B cell (primary cell): ENCODE results near the gene TMPRSS7.

ENCODE experiments used
- EZH2 ChIP-seq: IDR thresholded peaks from 2 replicates; pipeline ENCODE4 v1.6.1; 2012; ENCODE audit warnings: borderline replicate concordance, low read depth, mild to moderate bottlenecking, moderate library complexity, low read length; ENCODE audit not compliant: insufficient read depth, poor library complexity, severe bottlenecking
- TF ChIP-seq, protein P1 (sequence below): fragments of 200-600 bp; IDR thresholded peaks from one replicate; pipeline ENCODE4 v1.8.0; 2022; ENCODE audit warnings: antibody characterized with exemption, mild to moderate bottlenecking

DNA sequence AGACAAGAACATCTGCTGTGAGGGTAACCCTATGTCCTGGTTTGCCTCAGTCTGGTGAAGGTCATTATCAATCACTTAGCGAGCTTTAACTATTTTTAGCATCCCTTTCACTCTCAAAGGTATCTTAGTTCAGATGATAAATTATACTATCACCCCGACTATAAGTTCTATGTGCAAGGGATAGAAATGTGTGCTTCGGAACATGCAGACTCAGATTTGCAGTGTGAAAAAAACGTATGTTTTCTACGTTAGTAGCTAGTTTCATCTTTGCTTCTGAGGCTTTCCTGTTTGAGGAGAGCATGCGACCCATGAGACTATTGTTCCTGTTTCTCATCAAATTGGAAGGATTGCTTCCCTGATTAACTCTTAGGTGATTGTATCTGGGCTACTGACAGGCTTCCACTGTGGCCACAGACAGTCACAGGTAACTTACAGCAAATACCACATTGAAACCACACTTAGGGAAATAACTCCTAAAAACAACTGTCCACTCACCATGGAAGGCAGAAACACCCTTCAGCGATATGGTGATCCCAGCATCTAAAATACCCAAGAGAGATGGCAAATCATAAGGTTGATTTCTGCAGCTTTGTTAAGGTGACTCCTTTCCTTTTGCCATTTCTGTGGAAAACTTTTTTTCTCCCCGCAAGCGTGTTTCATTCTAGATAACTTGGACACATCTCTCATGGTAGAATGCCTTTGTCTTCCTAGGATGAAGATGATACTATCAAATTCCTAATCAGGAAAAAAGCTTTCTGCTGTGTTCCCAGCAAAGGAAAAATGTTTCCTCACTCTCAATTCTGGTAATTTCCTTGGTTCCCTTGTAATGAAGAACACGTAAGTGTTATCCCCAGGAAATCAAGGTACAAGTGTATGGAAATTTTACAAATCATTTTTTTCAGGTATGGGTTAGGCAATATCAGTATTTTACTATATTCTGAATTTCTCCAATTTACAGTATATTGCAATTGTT is 93.3 kb downstream of the TMPRSS7 start:
- TF ChIP-seq, protein P1, sequence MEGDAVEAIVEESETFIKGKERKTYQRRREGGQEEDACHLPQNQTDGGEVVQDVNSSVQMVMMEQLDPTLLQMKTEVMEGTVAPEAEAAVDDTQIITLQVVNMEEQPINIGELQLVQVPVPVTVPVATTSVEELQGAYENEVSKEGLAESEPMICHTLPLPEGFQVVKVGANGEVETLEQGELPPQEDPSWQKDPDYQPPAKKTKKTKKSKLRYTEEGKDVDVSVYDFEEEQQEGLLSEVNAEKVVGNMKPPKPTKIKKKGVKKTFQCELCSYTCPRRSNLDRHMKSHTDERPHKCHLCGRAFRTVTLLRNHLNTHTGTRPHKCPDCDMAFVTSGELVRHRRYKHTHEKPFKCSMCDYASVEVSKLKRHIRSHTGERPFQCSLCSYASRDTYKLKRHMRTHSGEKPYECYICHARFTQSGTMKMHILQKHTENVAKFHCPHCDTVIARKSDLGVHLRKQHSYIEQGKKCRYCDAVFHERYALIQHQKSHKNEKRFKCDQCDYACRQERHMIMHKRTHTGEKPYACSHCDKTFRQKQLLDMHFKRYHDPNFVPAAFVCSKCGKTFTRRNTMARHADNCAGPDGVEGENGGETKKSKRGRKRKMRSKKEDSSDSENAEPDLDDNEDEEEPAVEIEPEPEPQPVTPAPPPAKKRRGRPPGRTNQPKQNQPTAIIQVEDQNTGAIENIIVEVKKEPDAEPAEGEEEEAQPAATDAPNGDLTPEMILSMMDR = no peak
- TF ChIP-seq EZH2 = no peak
